Mucosa of descending colon (tissue), 3 donors: Measurements from ENCODE around the gene LRRC1. TPM values are rescaled to one million over a fixed set of nuclear protein-coding genes. Genes with fewer than 3 reads are reported as not detected.

Experiments used
- ATAC-seq: fragments of 200-7000 bp; cut with Tn5 transposase; one replicate; pipeline ENCODE4 v1.9.1; 2020; ENCODE audit warnings: mild to moderate bottlenecking, moderate library complexity
- DNase-seq, 3 donors: peaks; one replicate each; pipeline ENCODE4 v3.0.0-alpha.2; 2020
- H3K36me3 ChIP-seq: fragments of 200-600 bp; one replicate; pipeline ENCODE4 v1.8.0; 2021; ENCODE audit warnings: low read depth, mild to moderate bottlenecking
- H3K4me1 ChIP-seq: fragments of 200-600 bp; one replicate; pipeline ENCODE4 v1.8.0; 2021; ENCODE audit warnings: low read depth, mild to moderate bottlenecking
- H3K4me3 ChIP-seq: fragments of 200-600 bp; one replicate; pipeline ENCODE4 v1.8.0; 2021; ENCODE audit warnings: mild to moderate bottlenecking
- H3K9me3 ChIP-seq: fragments of 200-600 bp; one replicate; pipeline ENCODE4 v1.8.0; 2021; ENCODE audit warnings: mild to moderate bottlenecking
- intact Hi-C, 2 donors: fragments of 100-400 bp; cut with DNase I in 1 of 2; cut with micrococcal nuclease in 1 of 2; formaldehyde crosslinking; loops; one replicate each; pipeline versions ENCODE4 v1.11.0 to v1.11.1; 2022; cut with DNase I, micrococcal nuclease
- total RNA-seq, 3 donors: library from RNA; stranded (reverse); fragmentation: NEBNext Ultra II Directional in 2 of 3; extraction: Animal tissue kit (Norgen Biotek cat#: 25700) in 2 of 3; gene quantifications; one replicate each; pipeline versions ENCODE4 v1.2.1 to v1.2.4, GENCODE V29; 2021 to 2023
- TF ChIP-seq, protein P1 (sequence below): fragments of 200-600 bp; IDR thresholded peaks from one replicate; pipeline ENCODE4 v1.8.0; 2022; ENCODE audit warnings: antibody characterized with exemption, mild to moderate bottlenecking
- donor health status: DM: no; HTN: no; CAD: no; lungs with moderate emphysema.
- donor health status: DM: no; HTN: no; CAD: no.
- donor health status: DM: no; HTN: yes; CAD: no.

Gene LRRC1
- total RNA-seq, 3 donors from 2014 or later: 57.7 to 105 (median 89.4) TPM

DNA sequence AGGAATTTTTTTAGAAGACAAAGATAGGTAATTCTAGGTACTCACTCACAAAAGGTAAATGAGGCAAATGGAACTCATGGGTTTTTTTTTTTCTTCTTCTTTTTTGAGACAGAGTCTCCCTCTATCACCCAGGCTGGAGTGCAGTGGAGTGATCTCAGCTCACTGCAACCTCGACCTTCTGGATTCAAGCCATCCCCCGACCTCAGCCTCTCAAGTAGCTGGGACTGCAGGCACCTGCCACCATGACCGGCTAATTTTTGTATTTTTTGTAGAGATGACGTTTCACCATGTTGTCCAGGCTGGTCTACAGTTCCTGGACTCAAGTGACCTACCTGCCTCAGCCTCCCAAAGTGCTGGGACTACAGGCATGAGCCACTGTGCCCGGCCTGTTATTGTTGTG, 126.1 kb downstream of the LRRC1 start:
- Histone ChIP-seq H3K4me3 (no peak overlapping the region), H3K4me1 (peaks cover 9% of the 10 kb centered on the region), H3K36me3 (no peaks in the 10 kb centered on the region), H3K9me3 (no peaks in the 10 kb centered on the region)
- no peak for DNase-seq
- TF ChIP-seq, protein P1, sequence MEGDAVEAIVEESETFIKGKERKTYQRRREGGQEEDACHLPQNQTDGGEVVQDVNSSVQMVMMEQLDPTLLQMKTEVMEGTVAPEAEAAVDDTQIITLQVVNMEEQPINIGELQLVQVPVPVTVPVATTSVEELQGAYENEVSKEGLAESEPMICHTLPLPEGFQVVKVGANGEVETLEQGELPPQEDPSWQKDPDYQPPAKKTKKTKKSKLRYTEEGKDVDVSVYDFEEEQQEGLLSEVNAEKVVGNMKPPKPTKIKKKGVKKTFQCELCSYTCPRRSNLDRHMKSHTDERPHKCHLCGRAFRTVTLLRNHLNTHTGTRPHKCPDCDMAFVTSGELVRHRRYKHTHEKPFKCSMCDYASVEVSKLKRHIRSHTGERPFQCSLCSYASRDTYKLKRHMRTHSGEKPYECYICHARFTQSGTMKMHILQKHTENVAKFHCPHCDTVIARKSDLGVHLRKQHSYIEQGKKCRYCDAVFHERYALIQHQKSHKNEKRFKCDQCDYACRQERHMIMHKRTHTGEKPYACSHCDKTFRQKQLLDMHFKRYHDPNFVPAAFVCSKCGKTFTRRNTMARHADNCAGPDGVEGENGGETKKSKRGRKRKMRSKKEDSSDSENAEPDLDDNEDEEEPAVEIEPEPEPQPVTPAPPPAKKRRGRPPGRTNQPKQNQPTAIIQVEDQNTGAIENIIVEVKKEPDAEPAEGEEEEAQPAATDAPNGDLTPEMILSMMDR: no peak
- intact Hi-C loops: no loop called here
- ATAC-seq: no peak

DNA sequence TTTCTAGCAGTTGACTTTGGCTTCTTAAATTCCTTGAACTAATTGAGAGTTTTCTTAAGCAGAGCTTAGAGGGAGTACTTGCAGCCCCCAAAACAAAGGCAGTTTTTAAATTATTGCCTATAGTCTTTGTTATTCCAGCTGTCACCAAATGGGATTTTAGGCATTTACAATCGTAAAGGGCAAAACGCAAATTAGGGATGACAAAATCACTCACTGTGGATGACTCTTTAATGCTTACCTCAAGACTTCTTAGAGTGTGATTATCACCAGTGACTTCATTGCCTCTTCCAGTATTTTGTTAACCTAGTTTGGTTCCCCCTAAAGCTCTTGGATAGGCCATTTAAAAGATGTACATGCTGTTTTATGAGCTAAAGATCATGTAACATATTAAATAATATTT, 126.8 kb downstream of the LRRC1 start:
- Histone ChIP-seq H3K4me3 (no peak overlapping the region), H3K36me3 (no peaks in the 10 kb centered on the region), H3K9me3 (no peaks in the 10 kb centered on the region), H3K4me1 (peaks cover 15% of the 10 kb centered on the region)
- DNase-seq: no peak
- intact Hi-C loops: no loop called here
- TF ChIP-seq, protein P1: no peak
- ATAC-seq: no peak

DNA sequence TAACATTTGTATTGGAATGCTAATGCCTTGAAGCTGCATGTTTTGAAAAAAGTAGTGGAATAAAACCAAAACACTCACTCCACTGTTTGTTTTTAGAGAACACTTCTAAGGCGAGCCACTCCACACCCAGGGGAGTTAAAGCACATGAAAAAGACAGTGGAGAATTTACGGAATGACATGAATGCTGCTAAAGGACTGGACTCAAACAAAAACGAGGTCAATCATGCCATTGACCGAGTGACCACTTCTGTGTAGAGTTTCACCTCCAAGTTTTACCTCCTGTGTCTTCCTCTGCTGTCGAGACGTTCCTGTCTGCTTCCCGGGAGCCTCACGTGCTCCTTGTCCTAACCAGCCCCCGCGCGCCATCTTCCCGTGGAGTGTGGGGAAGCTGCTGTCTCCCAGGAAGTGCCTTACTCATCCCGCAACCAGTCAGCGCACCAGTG, 127.8 kb downstream of the LRRC1 start:
- H3K36me3 ChIP-seq: no peaks in the 10 kb centered on the region
- peaks cover 23% of the 10 kb centered on the region for H3K4me1 ChIP-seq
- no peak overlapping the region for H3K4me3 ChIP-seq
- ATAC-seq: no peak
- TF ChIP-seq, protein P1: no peak
- DNase-seq: no peak
- no peaks in the 10 kb centered on the region for H3K9me3 ChIP-seq
- intact Hi-C loops: no loop called here

DNA sequence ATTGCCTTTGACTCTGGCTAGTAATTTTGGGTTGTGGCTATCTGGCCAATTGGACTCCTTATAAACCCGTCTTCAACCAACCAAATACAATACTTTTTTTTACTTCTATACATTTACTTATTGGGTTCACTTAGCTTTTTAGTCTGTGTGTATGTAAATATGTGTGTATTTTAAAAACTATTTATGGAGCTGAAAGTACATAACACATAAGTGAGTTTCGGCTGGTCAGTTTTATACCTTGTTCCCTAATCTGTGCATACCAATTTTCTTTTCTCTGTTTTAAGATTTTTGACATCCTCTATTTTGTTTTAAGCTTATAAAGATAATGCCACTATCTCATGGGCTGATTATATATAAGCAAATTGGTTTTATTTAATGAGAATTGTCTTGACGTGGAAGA, 129.5 kb downstream of the LRRC1 start:
- no peak for DNase-seq
- H3K36me3 ChIP-seq: no peaks in the 10 kb centered on the region
- H3K4me1 ChIP-seq: peaks cover 30% of the 10 kb centered on the region
- H3K4me3 ChIP-seq: no peak overlapping the region
- ATAC-seq: no peak
- intact Hi-C loops: no loop called here
- H3K9me3 ChIP-seq: no peaks in the 10 kb centered on the region
- TF ChIP-seq, protein P1: no peak

DNA sequence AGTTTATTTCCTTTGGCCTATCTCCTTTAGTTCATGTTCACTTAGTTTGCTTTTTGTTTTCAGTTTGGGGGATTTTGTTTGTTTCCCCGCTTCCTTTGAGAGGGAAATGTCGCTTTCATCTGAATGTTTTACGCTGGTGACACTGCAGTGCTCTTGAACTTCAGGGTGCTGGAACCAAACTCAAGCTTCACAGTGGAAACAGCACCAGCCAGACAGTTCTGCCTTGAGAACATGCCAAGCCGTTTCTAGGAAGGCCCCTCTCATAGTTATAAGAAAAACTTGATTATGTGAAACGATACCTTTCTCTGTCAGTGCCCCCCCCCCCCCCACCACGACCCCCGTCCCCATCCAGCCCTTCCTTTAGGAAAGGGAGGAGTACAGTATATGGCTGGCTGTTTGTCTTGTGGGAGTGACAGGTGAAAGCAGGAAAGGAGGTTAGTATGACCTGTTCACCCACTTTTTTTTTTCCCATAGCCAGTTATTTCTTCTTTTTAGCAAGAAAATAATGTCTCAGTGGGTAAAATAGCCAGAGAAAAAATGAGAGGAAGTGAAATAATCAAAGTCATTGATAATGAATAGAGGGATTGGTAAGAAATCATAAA, 130.1 kb downstream of the LRRC1 start:
- H3K4me1 ChIP-seq: peaks cover 30% of the 10 kb centered on the region
- ATAC-seq (peak; percentile 72), DNase-seq (no peak)
- no peaks in the 10 kb centered on the region for H3K9me3 ChIP-seq
- H3K4me3 ChIP-seq: no peak overlapping the region
- TF ChIP-seq, protein P1: no peak
- H3K36me3 ChIP-seq: no peaks in the 10 kb centered on the region
- intact Hi-C loops: no loop called here

DNA sequence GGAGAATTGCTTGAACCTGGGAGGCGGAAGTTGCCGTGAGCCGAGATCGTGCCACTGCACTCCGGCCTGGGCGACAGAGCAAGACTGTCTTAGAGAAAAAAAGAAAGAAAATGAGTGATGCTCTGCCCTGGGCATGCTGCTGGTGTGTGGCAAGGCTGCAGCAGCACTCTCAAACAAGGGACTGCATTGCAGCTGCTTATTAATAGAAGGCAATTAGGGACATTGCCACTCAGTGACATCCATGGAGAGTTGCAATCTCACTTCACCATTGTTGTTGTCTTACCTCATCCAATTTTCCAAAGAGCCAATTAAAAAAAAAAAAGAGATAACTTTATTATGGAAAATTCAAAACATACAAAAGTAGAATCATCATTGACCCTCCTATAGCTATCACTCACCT, 131.1 kb downstream of the LRRC1 start:
- DNase-seq (no peak), ATAC-seq (no peak)
- TF ChIP-seq, protein P1: no peak
- no peaks in the 10 kb centered on the region for H3K36me3 ChIP-seq
- intact Hi-C loops: no loop called here
- peaks cover 30% of the 10 kb centered on the region for H3K4me1 ChIP-seq
- H3K9me3 ChIP-seq: no peaks in the 10 kb centered on the region
- H3K4me3 ChIP-seq: no peak overlapping the region
